PFSK-1 (cell line): ENCODE measurements around the gene ADCK2.

ENCODE experiments used
- POLR2AphosphoS5 ChIP-seq: IDR thresholded peaks from 2 replicates; pipeline ENCODE4 v1.6.1; 2012; ENCODE audit warnings: low read depth, mild to moderate bottlenecking, control low read depth, low read length, moderate library complexity
- REST ChIP-seq, 2 experiments: IDR thresholded peaks; 2 replicates each; pipeline versions ENCODE4 v1.6.1 to v1.8.0; 2011 to 2012; ENCODE audit warnings: low read depth in 2 of 2, low read length in 2 of 2, control low read depth in 1 of 2, inconsistent platforms in 1 of 2, mild to moderate bottlenecking in 1 of 2, moderate library complexity in 1 of 2; ENCODE audit not compliant: insufficient read depth in 1 of 2
- TAF1 ChIP-seq: IDR thresholded peaks from 2 replicates; pipeline ENCODE4 v1.6.1; 2012; ENCODE audit warnings: low read length, control low read depth, borderline replicate concordance; ENCODE audit not compliant: insufficient read depth

- no peak for TF ChIP-seq POLR2AphosphoS5
- TF ChIP-seq TAF1 = no peak
- TF ChIP-seq REST (IDR thresholded peaks at IDR 0.05; ENCODE audit: insufficient read depth in 1 of 2, low read depth in 2 of 2, low read length in 2 of 2) = no peak
These were observed 2.4 kb downstream of the ADCK2 start for GRCh38 chr7:140674899-140675701.
